NCI-H2196 (cell line): ENCODE data around the gene SMAD1.

Experiments
- DNase-seq: peaks from one replicate; lab custom pipeline; 2025; ENCODE audit not compliant: unreplicated experiment; lab: John Stamatoyannopoulos, UW

The SMAD1 gene

GRCh38 chr4:145481164-145481941 lies at the start of gene SMAD1:
SMAD1 (plus strand) TSS chr4:145481853; CDS start chr4:145514614, 32,761 bp downstream.
- peak; percentile 44 for DNase-seq

GRCh38 chr4:145433684-145434083 lies 48.0 kb upstream of the SMAD1 start:
- DNase-seq = no peak

- no peak for DNase-seq
These were observed 46.0 kb upstream of the SMAD1 start for GRCh38 chr4:145435646-145436045.

GRCh38 chr4:145436114-145436513 lies 45.5 kb upstream of the SMAD1 start:
- DNase-seq = no peak

GRCh38 chr4:145436796-145437195 lies 44.9 kb upstream of the SMAD1 start:
- no peak for DNase-seq

- no peak for DNase-seq
These were observed 44.2 kb upstream of the SMAD1 start for GRCh38 chr4:145437466-145437865.

- no peak for DNase-seq
These were observed 43.4 kb upstream of the SMAD1 start for GRCh38 chr4:145438298-145438697.

GRCh38 chr4:145440292-145441007 lies 41.2 kb upstream of the SMAD1 start:
- DNase-seq = no peak

GRCh38 chr4:145446184-145446583 lies 35.5 kb upstream of the SMAD1 start:
- DNase-seq = no peak

- DNase-seq = no peak
These were observed 29.8 kb upstream of the SMAD1 start for GRCh38 chr4:145451895-145452294.

- no peak for DNase-seq
These were observed 29.0 kb upstream of the SMAD1 start for GRCh38 chr4:145452447-145453162.

- DNase-seq = no peak
These were observed 28.5 kb upstream of the SMAD1 start for GRCh38 chr4:145453163-145453520.

- DNase-seq = no peak
These were observed 8.4 kb upstream of the SMAD1 start for GRCh38 chr4:145473203-145473602.

- DNase-seq = no peak
These were observed 1.4 kb upstream of the SMAD1 start for GRCh38 chr4:145480257-145480656.

- no peak for DNase-seq
These were observed 222 bp downstream of the SMAD1 start for GRCh38 chr4:145481942-145482208.

- DNase-seq = peak; percentile 21
These were observed 770 bp downstream of the SMAD1 start for GRCh38 chr4:145482209-145483037.

GRCh38 chr4:145483514-145483913 lies 1.9 kb downstream of the SMAD1 start:
- DNase-seq = no peak

- DNase-seq = no peak
These were observed 2.7 kb downstream of the SMAD1 start for GRCh38 chr4:145484225-145484846.

- DNase-seq = no peak
These were observed 3.5 kb downstream of the SMAD1 start for GRCh38 chr4:145485120-145485519.

- no peak for DNase-seq
These were observed 5.0 kb downstream of the SMAD1 start for GRCh38 chr4:145486603-145487002.

GRCh38 chr4:145487631-145488030 lies 6.0 kb downstream of the SMAD1 start:
- DNase-seq = no peak
